GM12875 (cell line): ENCODE data around the gene TBX20.

ENCODE experiments used
- H3K4me3 ChIP-seq: one replicate; pipeline ENCODE4 v1.5.1; 2011; ENCODE audit warnings: low read depth, low read length, control low read depth
- TF ChIP-seq, protein P1 (sequence below): IDR thresholded peaks from 2 replicates; pipeline ENCODE4 v1.5.1; 2011; ENCODE audit warnings: low read depth, mild to moderate bottlenecking, control low read depth, inconsistent platforms, low read length, moderate library complexity, borderline replicate concordance; ENCODE audit not compliant: insufficient read depth

Gene TBX20

GRCh38 chr7:35255443-35256255 lies 1.7 kb upstream of the TBX20 start:
- H3K4me3 ChIP-seq, result no peak overlapping the region
- TF ChIP-seq, protein P1, sequence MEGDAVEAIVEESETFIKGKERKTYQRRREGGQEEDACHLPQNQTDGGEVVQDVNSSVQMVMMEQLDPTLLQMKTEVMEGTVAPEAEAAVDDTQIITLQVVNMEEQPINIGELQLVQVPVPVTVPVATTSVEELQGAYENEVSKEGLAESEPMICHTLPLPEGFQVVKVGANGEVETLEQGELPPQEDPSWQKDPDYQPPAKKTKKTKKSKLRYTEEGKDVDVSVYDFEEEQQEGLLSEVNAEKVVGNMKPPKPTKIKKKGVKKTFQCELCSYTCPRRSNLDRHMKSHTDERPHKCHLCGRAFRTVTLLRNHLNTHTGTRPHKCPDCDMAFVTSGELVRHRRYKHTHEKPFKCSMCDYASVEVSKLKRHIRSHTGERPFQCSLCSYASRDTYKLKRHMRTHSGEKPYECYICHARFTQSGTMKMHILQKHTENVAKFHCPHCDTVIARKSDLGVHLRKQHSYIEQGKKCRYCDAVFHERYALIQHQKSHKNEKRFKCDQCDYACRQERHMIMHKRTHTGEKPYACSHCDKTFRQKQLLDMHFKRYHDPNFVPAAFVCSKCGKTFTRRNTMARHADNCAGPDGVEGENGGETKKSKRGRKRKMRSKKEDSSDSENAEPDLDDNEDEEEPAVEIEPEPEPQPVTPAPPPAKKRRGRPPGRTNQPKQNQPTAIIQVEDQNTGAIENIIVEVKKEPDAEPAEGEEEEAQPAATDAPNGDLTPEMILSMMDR, result no peak

GRCh38 chr7:35254496-35255442 lies 869 bp upstream of the TBX20 start:
- H3K4me3 ChIP-seq, result no peak overlapping the region
- TF ChIP-seq, protein P1, result no peak

DNA sequence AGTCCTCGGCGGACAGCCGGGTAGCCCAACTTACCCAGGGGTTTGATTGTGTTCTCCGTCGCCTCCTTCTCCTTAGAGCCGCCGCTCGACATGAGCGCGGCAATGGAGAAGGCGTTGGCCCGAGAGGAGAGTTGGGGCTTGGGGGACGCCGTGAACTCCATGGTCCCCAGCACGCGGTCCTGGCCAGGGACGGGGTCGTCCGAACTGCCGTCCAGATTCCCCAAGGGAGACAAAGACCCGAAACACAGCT lies 515 bp downstream of the TBX20 start:
- no peak overlapping the region for H3K4me3 ChIP-seq
- TF ChIP-seq, protein P1, result no peak

- H3K4me3 ChIP-seq, result no peak overlapping the region
- TF ChIP-seq, protein P1, result no peak
These were observed 1.1 kb downstream of the TBX20 start for GRCh38 chr7:35252612-35253459.

DNA sequence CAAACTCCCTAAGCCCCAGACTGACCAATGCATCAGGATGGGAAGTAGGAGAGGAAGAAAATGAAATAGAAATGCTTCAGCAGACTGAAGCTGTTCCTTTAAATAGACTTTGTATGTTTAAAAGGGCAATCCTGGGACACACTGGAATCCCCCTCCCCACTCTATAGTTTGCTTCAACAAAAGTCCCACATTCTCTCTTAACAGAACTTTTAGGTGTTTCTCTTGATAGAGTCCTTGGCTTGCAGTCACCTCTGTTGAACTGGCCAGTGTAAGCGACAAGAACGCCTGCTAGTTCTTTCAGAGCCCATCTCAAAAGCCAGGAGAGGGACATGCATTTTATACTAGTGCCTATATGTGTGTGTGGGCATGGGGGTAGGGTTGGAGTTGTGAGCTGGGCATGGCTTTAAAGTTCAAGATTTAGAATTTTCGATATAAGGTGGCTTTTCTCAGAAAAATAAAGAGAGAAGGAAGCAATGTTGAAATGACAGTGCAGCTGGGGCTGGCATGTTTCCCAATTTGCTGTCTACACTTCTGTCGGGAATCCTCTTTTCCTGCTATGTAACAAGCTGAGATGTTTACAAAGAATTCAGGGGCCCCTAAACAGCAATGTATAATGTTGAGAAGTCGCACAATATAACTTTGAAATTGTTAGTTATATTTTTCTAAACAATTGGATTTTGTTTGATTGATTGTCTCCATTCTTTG lies 2.1 kb downstream of the TBX20 start:
- TF ChIP-seq, protein P1, result no peak
- H3K4me3 ChIP-seq, result no peak overlapping the region

GRCh38 chr7:35250941-35251340 lies 3.0 kb downstream of the TBX20 start:
- TF ChIP-seq, protein P1, result no peak
- no peak overlapping the region for H3K4me3 ChIP-seq
